Adrenal gland (tissue), 12 donors: ENCODE data around the gene MISP. TPM values are rescaled to one million over a fixed set of nuclear protein-coding genes. Genes with fewer than 3 reads are reported as not detected.

Experiments
- DNase-seq, 7 donors: peaks; one replicate each; pipeline ENCODE4 v3.0.0-alpha.2; 2019 to 2020
- H3K27ac ChIP-seq, 5 donors: fragments of 200-600 bp; sonication (generic) in 4 of 5; 1 replicate in 3 of 5; 2 replicates in 2 of 5; pipeline versions ENCODE4 v1.5.1 to v1.8.0; 2016 to 2020; ENCODE audit warnings: mild to moderate bottlenecking in 1 of 5
- H3K27me3 ChIP-seq: fragments of 200-600 bp; 2 replicates; pipeline ENCODE4 v1.8.0; 2021
- H3K36me3 ChIP-seq, 2 donors: fragments of 200-600 bp; replicated peaks in 1 of 2; 1 replicate in 1 of 2; 2 replicates in 1 of 2; pipeline versions ENCODE4 v1.5.1 to v1.8.0; 2018 to 2022
- H3K4me1 ChIP-seq, 2 donors: fragments of 200-600 bp; replicated peaks in 1 of 2; 1 replicate in 1 of 2; 2 replicates in 1 of 2; pipeline versions ENCODE4 v1.5.1 to v1.8.0; 2018 to 2021
- H3K4me3 ChIP-seq, 4 donors: fragments of 200-600 bp; sonication (generic) in 3 of 4; one replicate each; pipeline ENCODE4 v1.5.1; 2016 to 2018
- H3K9me3 ChIP-seq, 3 donors: fragments of 200-600 bp; sonication (generic) in 1 of 3; replicated peaks in 1 of 3; 1 replicate in 2 of 3; 2 replicates in 1 of 3; pipeline versions ENCODE4 v1.5.1 to v1.8.0; 2016 to 2021
- CTCF ChIP-seq, 6 experiments: fragments of 450-650 bp in 4 of 6; fragments of 200-600 bp in 2 of 6; sonication (generic) in 1 of 6; IDR thresholded peaks; 1 replicate in 5 of 6; 2 replicates in 1 of 6; pipeline versions ENCODE4 v1.5.1 to v1.8.0; 2016 to 2021; ENCODE audit warnings: antibody characterized with exemption in 6 of 6, mild to moderate bottlenecking in 2 of 6, moderate library complexity in 1 of 6
- POLR2A ChIP-seq, 2 donors: fragments of 450-650 bp; IDR thresholded peaks; one replicate each; pipeline ENCODE4 v1.6.1; 2017; ENCODE audit warnings: antibody characterized with exemption in 2 of 2, mild to moderate bottlenecking in 2 of 2, moderate library complexity in 1 of 2
- WGBS, 4 donors: extraction: QIAGEN DNeasy Blood & Tissue Kit in 2 of 4; methylation state at CpG; one replicate each; pipeline versions ENCODE4 v1.1.5 to v1.1.7; 2013 to 2017; 5-methylcytosine and 5-hydroxymethylcytosine counted together
- intact Hi-C, 2 donors: fragments of 100-400 bp; cut with DNase I; formaldehyde crosslinking; loops; one replicate each; pipeline versions ENCODE4 v1.14.1 to v1.15.0; 2022 to 2023
- polyA plus RNA-seq, 3 donors: library from polyadenylated mRNA; stranded (reverse); fragments of 200-250 nt in 2 of 3; fragments of 350-450 nt in 1 of 3; fragmentation: Illumina TruSeq in 1 of 3; extraction: RNeasy Lipid Tissue Mini Kit (QIAGEN cat#74804) in 1 of 3; gene quantifications; one replicate each; pipeline ENCODE4 v1.2.3, GENCODE V29; 2013 to 2014
- total RNA-seq, 9 donors: library from RNA; depleted of rRNA in 4 of 9; stranded (reverse); fragments of >200 nt in 4 of 9; fragments of 120-200 nt in 1 of 9; fragmentation: NEBNext Ultra II Directional in 1 of 9; extraction: Animal tissue kit (Norgen Biotek cat#: 25700) in 1 of 9; gene quantifications; one replicate each; pipeline versions ENCODE4 v1.1.0 to v1.2.4, GENCODE V29; 2013 to 2023
- donor health status: healthy with polysubstance abuse.
- donor health status: Bipolar disorder and iron deficiency.
- donor health status: DM: yes; HTN: yes; CAD: no.
- donor health status: DM: no; HTN: no; CAD: no.
- donor health status: DM: no; HTN: no; CAD: no.
- donor health status: DM: yes; HTN: yes; CAD: no.

Gene MISP
- total and polyA plus RNA-seq, 12 donors = 0.06 to 0.43 (median 0.11) TPM; not detected in 6

GRCh38 chr19:756821-757688 is 6.1 kb downstream of the MISP start:
- no peak overlapping the region for H3K27ac ChIP-seq
- H3K9me3 ChIP-seq = no peaks in the 10 kb centered on the region
- no peaks in the 10 kb centered on the region for H3K4me1 ChIP-seq
- no peak for DNase-seq
- WGBS, 4 donors = 89 to 91% (median 90%) methylated on average over 17 to 36 of the region's 36 CpGs
- TF ChIP-seq POLR2A (IDR thresholded peaks at IDR 0.05) (no peak), CTCF (IDR thresholded peaks at IDR 0.05) (no peak)
- no peak overlapping the region for H3K4me3 ChIP-seq
- H3K27me3 ChIP-seq = no peaks in the 10 kb centered on the region
- no peaks in the 10 kb centered on the region for H3K36me3 ChIP-seq
- intact Hi-C loops = no loop called here

- DNase-seq = no peak
- intact Hi-C loops = no loop called here
- H3K4me3 ChIP-seq = no peak overlapping the region
- H3K36me3 ChIP-seq = no peaks in the 10 kb centered on the region
- no peak for TF ChIP-seq CTCF (IDR thresholded peaks at IDR 0.05)
- no peak for TF ChIP-seq POLR2A (IDR thresholded peaks at IDR 0.05)
- no peak overlapping the region for H3K27ac ChIP-seq
- H3K4me1 ChIP-seq = no peaks in the 10 kb centered on the region
- H3K9me3 ChIP-seq = no peaks in the 10 kb centered on the region
- no peaks in the 10 kb centered on the region for H3K27me3 ChIP-seq
- WGBS, 4 donors = 94 to 95% (median 95%) methylated on average over 28 to 50 of the region's 50 CpGs
Observed at GRCh38 chr19:757811-758668, 7.1 kb downstream of the MISP start.

GRCh38 chr19:763181-763580 is 12.3 kb downstream of the MISP start:
- Histone ChIP-seq H3K4me1 (no peaks in the 10 kb centered on the region), H3K27ac (no peak overlapping the region), H3K4me3 (no peak overlapping the region), H3K9me3 (no peaks in the 10 kb centered on the region), H3K36me3 (no peaks in the 10 kb centered on the region), H3K27me3 (no peaks in the 10 kb centered on the region)
- intact Hi-C loops = loop anchor here in 1 of 2 donors (10.0 kb wide), 1 partner anchor 212 kb away; no protein-coding TSS in a partner anchor
- DNase-seq = no peak
- TF ChIP-seq CTCF (IDR thresholded peaks at IDR 0.05) = no peak
- TF ChIP-seq POLR2A (IDR thresholded peaks at IDR 0.05) = no peak
- 84 to 95% (median 95%) methylated on average over 10 of the region's 10 CpGs for WGBS, 4 donors

GRCh38 chr19:763869-764268 is 13.0 kb downstream of the MISP start:
- H3K9me3 ChIP-seq = no peaks in the 10 kb centered on the region
- H3K4me3 ChIP-seq = no peak overlapping the region
- H3K27ac ChIP-seq = no peak overlapping the region
- no peak for TF ChIP-seq CTCF (IDR thresholded peaks at IDR 0.05)
- no peak for TF ChIP-seq POLR2A (IDR thresholded peaks at IDR 0.05)
- no peaks in the 10 kb centered on the region for H3K36me3 ChIP-seq
- H3K27me3 ChIP-seq = no peaks in the 10 kb centered on the region
- intact Hi-C loops = loop anchor here in 1 of 2 donors (10.0 kb wide), 1 partner anchor 211 kb away; no protein-coding TSS in a partner anchor
- DNase-seq = no peak
- WGBS, 4 donors = 90 to 100% (median 92%) methylated on average over 2 to 6 of the region's 6 CpGs
- no peaks in the 10 kb centered on the region for H3K4me1 ChIP-seq
